ENCODE data around the gene ZFYVE19. TPM values are rescaled to one million over a fixed set of nuclear protein-coding genes. Genes with fewer than 3 reads are reported as not detected.

ZFYVE19 gene
- total RNA-seq, 1 experiment from 2014 or later = 19.2 TPM

- Mint-ChIP-seq H3K36me3 (ENCODE audit: insufficient read depth, unreplicated experiment) (peaks cover 32% of the 10 kb centered on the region), H3K9me3 (ENCODE audit: unreplicated experiment) (no peaks in the 10 kb centered on the region), H3K4me1 (ENCODE audit: insufficient read depth, unreplicated experiment) (peaks cover 19% of the 10 kb centered on the region), H3K27ac (ENCODE audit: low read depth, unreplicated experiment) (no peak overlapping the region), H3K4me3 (ENCODE audit: unreplicated experiment) (no peak overlapping the region), H3K27me3 (ENCODE audit: insufficient read depth, unreplicated experiment) (no peaks in the 10 kb centered on the region)
- POLR2A ChIA-PET = interaction anchor here (0.8 to 1.2 kb wide), 2 partner anchors 9 to 41 kb away, joined by 3 read pairs; partner anchors contain the start of gene SPINT1
- TF ChIP-seq CTCF (IDR thresholded peaks at IDR 0.05; ENCODE audit: unreplicated experiment) = no peak
- BruUV-seq (replicated peaks) = no TSS peak
- intact Hi-C loops (cut with micrococcal nuclease) = no loop called here
- CTCF ChIA-PET = interaction anchor here (0.7 to 1.3 kb wide), 4 partner anchors 10 to 30 kb away, joined by 3 to 4 read pairs (median 4); partner anchors contain the start of gene PPP1R14D
- no peak for DNase-seq (ENCODE audit: unreplicated experiment)
Measured at GRCh38 chr15:40803076-40803475, 3.8 kb upstream of the ZFYVE19 start.

GRCh38 chr15:40803688-40804087, 3.2 kb upstream of the ZFYVE19 start:
- H3K27ac Mint-ChIP-seq (ENCODE audit: low read depth, unreplicated experiment) = no peak overlapping the region
- intact Hi-C loops (cut with micrococcal nuclease) = no loop called here
- H3K9me3 Mint-ChIP-seq (ENCODE audit: unreplicated experiment) = no peaks in the 10 kb centered on the region
- ChIA-PET CTCF (interaction anchor here (0.9 to 1.0 kb wide), 2 partner anchors 29 to 54 kb away, joined by 3 read pairs; no protein-coding TSS in a partner anchor), POLR2A (interaction anchor here (0.8 to 1.2 kb wide), 2 partner anchors 9 to 40 kb away, joined by 3 read pairs; partner anchors contain the start of gene SPINT1)
- TF ChIP-seq CTCF (IDR thresholded peaks at IDR 0.05; ENCODE audit: unreplicated experiment) = no peak
- H3K4me3 Mint-ChIP-seq (ENCODE audit: unreplicated experiment) = no peak overlapping the region
- H3K27me3 Mint-ChIP-seq (ENCODE audit: insufficient read depth, unreplicated experiment) = no peaks in the 10 kb centered on the region
- DNase-seq (ENCODE audit: unreplicated experiment) = no peak
- peaks cover 23% of the 10 kb centered on the region for H3K4me1 Mint-ChIP-seq (ENCODE audit: insufficient read depth, unreplicated experiment)
- no TSS peak for BruUV-seq (replicated peaks)
- peaks cover 29% of the 10 kb centered on the region for H3K36me3 Mint-ChIP-seq (ENCODE audit: insufficient read depth, unreplicated experiment)

GRCh38 chr15:40806672-40807027, 239 bp upstream of the ZFYVE19 start:
- no peak for DNase-seq (ENCODE audit: unreplicated experiment)
- peak overlapping the region; percentile 83 for H3K27ac Mint-ChIP-seq (ENCODE audit: low read depth, unreplicated experiment)
- no peak for TF ChIP-seq CTCF (IDR thresholded peaks at IDR 0.05; ENCODE audit: unreplicated experiment)
- no peaks in the 10 kb centered on the region for H3K27me3 Mint-ChIP-seq (ENCODE audit: insufficient read depth, unreplicated experiment)
- BruUV-seq (replicated peaks) = TSS peak; percentile 64
- no peaks in the 10 kb centered on the region for H3K9me3 Mint-ChIP-seq (ENCODE audit: unreplicated experiment)
- H3K4me1 Mint-ChIP-seq (ENCODE audit: insufficient read depth, unreplicated experiment) = peaks cover 15% of the 10 kb centered on the region
- ChIA-PET CTCF (interaction anchor here (0.5 to 2.1 kb wide), 5 partner anchors 38 to 287 kb away, joined by 3 to 8 read pairs (median 3); no protein-coding TSS in a partner anchor), POLR2A (interaction anchor here (0.6 to 3.7 kb wide), 14 partner anchors 13 to 835 kb away, joined by 3 to 47 read pairs (median 5); partner anchors contain the start of genes C15orf62, GCHFR, RAD51 and SPINT1)
- peaks cover 17% of the 10 kb centered on the region for H3K36me3 Mint-ChIP-seq (ENCODE audit: insufficient read depth, unreplicated experiment)
- intact Hi-C loops (cut with micrococcal nuclease) = no loop called here
- H3K4me3 Mint-ChIP-seq (ENCODE audit: unreplicated experiment) = peak overlapping the region; percentile 81

GRCh38 chr15:40807888-40808461, 1.1 kb downstream of the ZFYVE19 start:
- no peak for TF ChIP-seq CTCF (IDR thresholded peaks at IDR 0.05; ENCODE audit: unreplicated experiment)
- H3K27me3 Mint-ChIP-seq (ENCODE audit: insufficient read depth, unreplicated experiment) = no peaks in the 10 kb centered on the region
- H3K36me3 Mint-ChIP-seq (ENCODE audit: insufficient read depth, unreplicated experiment) = peaks cover 12% of the 10 kb centered on the region
- peaks cover 12% of the 10 kb centered on the region for H3K4me1 Mint-ChIP-seq (ENCODE audit: insufficient read depth, unreplicated experiment)
- peak overlapping the region; percentile 81 for H3K4me3 Mint-ChIP-seq (ENCODE audit: unreplicated experiment)
- intact Hi-C loops (cut with micrococcal nuclease) = no loop called here
- CTCF ChIA-PET = interaction anchor here (0.6 to 2.1 kb wide), 6 partner anchors 9 to 616 kb away, joined by 3 to 8 read pairs (median 3); no protein-coding TSS in a partner anchor
- POLR2A ChIA-PET = interaction anchor here (1.0 to 3.7 kb wide), 9 partner anchors 10 to 114 kb away, joined by 3 to 47 read pairs (median 7); partner anchors contain the start of genes C15orf62, GCHFR, RAD51 and SPINT1
- TSS peak; percentile 31 for BruUV-seq (replicated peaks)
- DNase-seq (ENCODE audit: unreplicated experiment) = no peak
- no peak overlapping the region for H3K27ac Mint-ChIP-seq (ENCODE audit: low read depth, unreplicated experiment)
- no peaks in the 10 kb centered on the region for H3K9me3 Mint-ChIP-seq (ENCODE audit: unreplicated experiment)
